ENCODE data around the gene KRT32. TPM values are rescaled to one million over a fixed set of nuclear protein-coding genes. Genes with fewer than 3 reads are reported as not detected.

The KRT32 gene
- total and polyA plus RNA-seq, 9 of the 15 experiments (the other 6 are each of a cell fraction or from before 2014, with no cell fraction given): not detected

GRCh38 chr17:41474863-41475262, 7.7 kb upstream of the KRT32 start:
- no peaks in the 10 kb centered on the region for H3K9me1 ChIP-seq (ENCODE audit: control insufficient read depth, insufficient read depth, low read length)
- H3K27ac ChIP-seq (ENCODE audit: extremely low read depth, low read depth, low read length): no peak overlapping the region
- peak in 1 of 4 experiments; percentile 38 for DNase-seq (ENCODE audit: extremely low read depth in 1 of 4, low spot score in 3 of 4)
- no peaks in the 10 kb centered on the region for H4K20me1 ChIP-seq (replicated peaks; ENCODE audit: control insufficient read depth, insufficient read depth, low read length)
- H3K36me3 ChIP-seq (ENCODE audit: control insufficient read depth, insufficient read depth, low read length): no peaks in the 10 kb centered on the region
- peak; percentile 74 for FAIRE-seq
- ChIA-PET POLR2A (interaction anchor here (0.7 kb wide), 1 partner anchor 160 kb away, joined by 3 read pairs; no protein-coding TSS in a partner anchor), CTCF (ENCODE audit: low intra/inter-chr PET ratio) (interaction anchor here (0.5 kb wide), 1 partner anchor 55 kb away, joined by 6 read pairs; no protein-coding TSS in a partner anchor)
- 0% methylated on average over 8 of the region's 8 CpGs for WGBS (ENCODE audit: insufficient coverage, low coverage, missing lambda C conversion rate)
- intact Hi-C loops (cut with micrococcal nuclease): no loop called here
- peaks cover 3 to 4% of the 10 kb centered on the region in 2 experiments; a peak in 2 of 5 replicates for H3K4me1 ChIP-seq (replicated peaks in 1 of 2; ENCODE audit: control insufficient read depth in 2 of 2, insufficient read depth in 2 of 2, low read length in 2 of 2)
- 0 out of 4 replicates have a peak overlapping the region, but pooled peaks of 1 of the 2 experiments have one; percentile 15 for H3K9ac ChIP-seq (ENCODE audit: insufficient read depth in 1 of 2, low read depth in 2 of 2, low read length in 2 of 2)
- H3K79me2 ChIP-seq (ENCODE audit: control insufficient read depth, insufficient read depth, low read length): no peaks in the 10 kb centered on the region
- ATAC-seq: no peak
- in situ Hi-C loops (cut with MboI): no loop called here
- no TSS peak for BruUV-seq (replicated peaks)
- no peak overlapping the region for H2AFZ ChIP-seq (ENCODE audit: low read depth, low read length)
- H3K9me3 ChIP-seq (replicated peaks; ENCODE audit: control insufficient read depth, insufficient read depth, low read depth, low read length): no peaks in the 10 kb centered on the region
- H3K4me2 ChIP-seq (ENCODE audit: insufficient read depth, low read length): peak overlapping the region; percentile 14; the same call in 1 of the 2 replicates
- H3K4me3 ChIP-seq: no peak overlapping the region
- H3K27me3 ChIP-seq (ENCODE audit: control insufficient read depth in 2 of 2, insufficient read depth in 2 of 2, low read length in 2 of 2): peaks cover 9 to 57% of the 10 kb centered on the region in 2 experiments
- TF ChIP-seq ZNF717 (CRISPR knock-in tag; IDR thresholded peaks at IDR 0.05): no peak
- TF ChIP-seq SMARCB1 (IDR thresholded peaks at IDR 0.05; ENCODE audit: insufficient read length, low read depth): no peak
- TF ChIP-seq ILK (tag; IDR thresholded peaks at IDR 0.05; ENCODE audit: borderline replicate concordance, low read depth): no peak
- TF ChIP-seq HMG20A (CRISPR knock-in tag; conservative IDR thresholded peaks at IDR 0.05): no peak
- TF ChIP-seq USF1 (CRISPR knock-in tag; IDR thresholded peaks at IDR 0.05): 0 out of 2 replicates have a peak, but pooled peaks have one; percentile 10
- TF ChIP-seq NR3C1 (CRISPR knock-in tag; IDR thresholded peaks at IDR 0.05): no peak
- TF ChIP-seq TRIM28 (IDR thresholded peaks at IDR 0.05): no peak
- no peak for TF ChIP-seq E2F1 (CRISPR knock-in tag; IDR thresholded peaks at IDR 0.05)
- peak; percentile 51; the same call in 1 of the 2 replicates for TF ChIP-seq BHLHE40 (IDR thresholded peaks at IDR 0.05; ENCODE audit: low read length)
- no peak for TF ChIP-seq U2AF1 (optimal IDR thresholded peaks at IDR 0.05; ENCODE audit: low read depth, low read length)
- TF ChIP-seq ARID2 (IDR thresholded peaks at IDR 0.05): no peak
- TF ChIP-seq ZNF639 (CRISPR knock-in tag; conservative IDR thresholded peaks at IDR 0.05 in 1 of 2, IDR thresholded peaks at IDR 0.05 in 1 of 2): no peak
- peak in 1 of 2 experiments; percentile 19 for TF ChIP-seq E2F6 (IDR thresholded peaks at IDR 0.05; ENCODE audit: borderline replicate concordance in 1 of 2, extremely low read depth in 1 of 2, insufficient read depth in 1 of 2, insufficient read length in 1 of 2, low read depth in 1 of 2, low read length in 1 of 2, poor library complexity in 1 of 2, severe bottlenecking in 1 of 2)
- no peak for TF ChIP-seq KDM5B (IDR thresholded peaks at IDR 0.05; ENCODE audit: insufficient replicate concordance, low read depth, low read length)
- TF ChIP-seq FOXK1 (CRISPR knock-in tag; IDR thresholded peaks at IDR 0.05; ENCODE audit: borderline replicate concordance): no peak
